Measurements from ENCODE around the gene CIB4. TPM values are rescaled to one million over a fixed set of nuclear protein-coding genes. Genes with fewer than 3 reads are reported as not detected.
A peak's percentile ranks its signal among the peaks of the same experiment; 100 is the strongest.

Gene CIB4
- total RNA-seq, 3 donors from 2014 or later (not counting 1 experiment from before 2014, with no cell fraction given) = not detected

GRCh38 chr2:26552641-26553374 lies 88.4 kb downstream of the CIB4 start:
- H3K27ac Mint-ChIP-seq = no peak overlapping the region

DNA sequence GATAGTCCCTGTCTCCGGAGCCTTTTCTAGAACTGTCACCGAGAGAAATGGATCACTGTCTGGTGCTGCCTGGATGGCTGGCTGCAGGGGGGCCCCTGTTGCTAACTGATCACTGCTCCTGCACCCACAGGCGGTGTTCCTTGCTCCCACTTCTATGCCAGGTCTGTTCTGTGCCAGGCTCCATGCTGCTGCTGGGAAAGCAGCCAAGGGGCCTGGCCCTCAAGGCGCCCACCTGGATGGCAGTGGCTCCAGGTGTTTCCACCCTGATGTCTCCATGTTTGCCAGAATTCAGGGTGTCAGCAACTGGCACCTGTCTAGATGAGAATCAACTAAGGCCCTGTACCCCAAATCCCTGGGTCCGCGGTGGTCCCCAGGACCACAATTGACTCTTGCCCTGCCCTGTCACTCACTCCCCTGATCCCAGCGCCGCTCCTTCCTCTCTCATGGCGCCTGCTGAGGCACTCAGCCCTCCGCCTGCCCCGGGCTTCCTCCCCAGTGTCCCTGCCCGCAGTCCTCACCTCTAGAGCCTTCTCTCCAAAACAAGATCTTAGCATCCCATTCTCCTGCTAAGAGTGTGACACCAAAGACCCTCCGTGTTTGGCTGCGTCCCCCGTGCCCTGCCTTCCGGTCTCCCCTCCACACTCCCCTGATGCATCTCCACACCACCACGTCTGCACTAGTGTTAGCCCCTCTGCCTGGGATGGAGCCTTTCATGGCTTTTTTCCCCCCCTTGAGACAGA lies 90.7 kb downstream of the CIB4 start:
- H3K9me3 Mint-ChIP-seq = no peaks in the 10 kb centered on the region
- DNase-seq (no peak), ATAC-seq (no peak)
- Histone ChIP-seq H3K27me3 (ENCODE audit: control insufficient read depth, insufficient read depth, low read length) (no peaks in the 10 kb centered on the region), H3K27ac (ENCODE audit: low read length) (no peak overlapping the region), H3K36me3 (ENCODE audit: control insufficient read depth, insufficient read depth, low read length) (no peaks in the 10 kb centered on the region), H3K4me1 (ENCODE audit: control insufficient read depth, insufficient read depth, low read length) (no peaks in the 10 kb centered on the region), H3K9me3 (ENCODE audit: control insufficient read depth, insufficient read depth, low read length) (no peaks in the 10 kb centered on the region), H3K4me3 (ENCODE audit: low read length) (no peak overlapping the region)
- H3K36me3 Mint-ChIP-seq = no peaks in the 10 kb centered on the region
- intact Hi-C loops (cut with micrococcal nuclease) = no loop called here
- H3K4me1 Mint-ChIP-seq = no peaks in the 10 kb centered on the region
- H3K27me3 Mint-ChIP-seq (ENCODE audit: low read depth in 2 of 2) = peaks cover 19 to 25% of the 10 kb centered on the region in 2 donors
- 90% methylated on average over 17 of the region's 17 CpGs for WGBS (ENCODE audit: insufficient coverage)
- H3K4me3 Mint-ChIP-seq = no peak overlapping the region
- TF ChIP-seq CTCF (IDR thresholded peaks at IDR 0.05) = no peak
- no peak overlapping the region for H3K27ac Mint-ChIP-seq

More at GRCh38 chr2:26552641-26553374, 88.4 kb downstream of the CIB4 start:
- no peak for TF ChIP-seq CTCF (IDR thresholded peaks at IDR 0.05)
- 79% methylated on average over 9 of the region's 9 CpGs for WGBS (ENCODE audit: insufficient coverage)
- H3K4me3 Mint-ChIP-seq = no peak overlapping the region
- no peaks in the 10 kb centered on the region for H3K36me3 ChIP-seq (ENCODE audit: control insufficient read depth, insufficient read depth, low read length)
- H3K27ac ChIP-seq (ENCODE audit: low read length) = no peak overlapping the region
- H3K4me1 Mint-ChIP-seq = no peaks in the 10 kb centered on the region
- H3K27me3 Mint-ChIP-seq (ENCODE audit: low read depth in 2 of 2) = peaks cover 18 to 27% of the 10 kb centered on the region in 2 donors
- H3K9me3 ChIP-seq (ENCODE audit: control insufficient read depth, insufficient read depth, low read length) = no peaks in the 10 kb centered on the region
- H3K9me3 Mint-ChIP-seq = no peaks in the 10 kb centered on the region
- DNase-seq (no peak), ATAC-seq (no peak)
- intact Hi-C loops (cut with micrococcal nuclease) = no loop called here
- no peaks in the 10 kb centered on the region for H3K36me3 Mint-ChIP-seq
- no peaks in the 10 kb centered on the region for H3K4me1 ChIP-seq (ENCODE audit: control insufficient read depth, insufficient read depth, low read length)
- peaks cover 2% of the 10 kb centered on the region for H3K27me3 ChIP-seq (ENCODE audit: control insufficient read depth, insufficient read depth, low read length)
- no peak overlapping the region for H3K4me3 ChIP-seq (ENCODE audit: low read length)

DNA sequence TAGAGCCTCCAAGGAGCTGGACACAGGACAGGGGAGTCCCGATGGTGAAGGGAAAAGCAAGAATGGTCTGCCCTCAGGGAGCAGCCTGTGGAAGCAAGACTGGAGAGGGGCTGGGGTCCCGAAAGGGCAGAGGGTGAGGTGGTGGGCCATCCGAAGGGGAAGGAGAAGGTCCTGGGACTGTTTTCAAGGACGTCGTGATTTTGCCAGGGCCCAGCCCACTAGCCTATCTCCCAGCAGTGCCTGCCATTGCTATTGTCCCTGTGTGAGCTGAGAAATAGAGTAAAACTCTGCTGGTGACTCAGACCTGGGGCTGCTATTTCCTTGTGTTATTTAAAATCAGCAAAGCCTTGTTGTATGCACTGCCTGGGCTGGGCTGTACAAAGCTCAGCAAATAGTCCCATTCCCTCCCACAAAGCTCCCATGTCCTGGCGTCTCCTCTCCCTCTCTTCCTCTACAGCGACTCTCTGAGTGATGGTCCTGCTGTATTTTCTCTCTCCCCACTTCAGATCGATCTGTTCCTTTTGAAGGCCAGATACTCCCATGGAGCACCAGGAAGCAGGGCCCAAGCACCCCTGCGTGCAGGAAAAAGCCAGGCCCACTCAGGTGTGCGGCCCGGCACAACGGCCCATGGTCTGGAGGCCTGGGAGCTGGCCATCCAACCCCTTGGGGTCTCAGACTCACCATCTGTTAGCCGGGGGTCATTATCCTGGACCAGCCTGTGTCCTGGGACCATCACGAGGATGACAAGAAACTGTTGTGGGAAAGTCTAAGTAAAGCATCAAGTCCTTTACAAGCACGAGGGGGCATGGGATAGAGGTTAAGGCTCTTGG lies 98.3 kb downstream of the CIB4 start:
- no peak overlapping the region for H3K4me3 Mint-ChIP-seq
- Histone ChIP-seq H3K4me3 (ENCODE audit: low read length) (no peak overlapping the region), H3K36me3 (ENCODE audit: control insufficient read depth, insufficient read depth, low read length) (no peaks in the 10 kb centered on the region), H3K4me1 (ENCODE audit: control insufficient read depth, insufficient read depth, low read length) (no peaks in the 10 kb centered on the region), H3K9me3 (ENCODE audit: control insufficient read depth, insufficient read depth, low read length) (no peaks in the 10 kb centered on the region), H3K27me3 (ENCODE audit: control insufficient read depth, insufficient read depth, low read length) (no peaks in the 10 kb centered on the region), H3K27ac (ENCODE audit: low read length) (no peak overlapping the region)
- peak in 1 of 3 donors; percentile 19 for ATAC-seq
- peaks cover 12 to 24% of the 10 kb centered on the region in 2 donors for H3K27me3 Mint-ChIP-seq (ENCODE audit: low read depth in 2 of 2)
- no peaks in the 10 kb centered on the region for H3K4me1 Mint-ChIP-seq
- no peaks in the 10 kb centered on the region for H3K9me3 Mint-ChIP-seq
- no peak overlapping the region for H3K27ac Mint-ChIP-seq
- H3K36me3 Mint-ChIP-seq = no peaks in the 10 kb centered on the region
- TF ChIP-seq CTCF (IDR thresholded peaks at IDR 0.05) = no peak
- WGBS (ENCODE audit: insufficient coverage) = 84% methylated on average over 15 of the region's 15 CpGs
- intact Hi-C loops (cut with micrococcal nuclease) = no loop called here
- no peak for DNase-seq

Measured in natural killer cell (primary cell).